OCI-LY7 (cell line): Measurements from ENCODE around the gene TAF13. TPM values are rescaled to one million over a fixed set of nuclear protein-coding genes. Genes with fewer than 3 reads are reported as not detected.

ENCODE experiments used
- BruUV-seq: library from RNA; stranded (reverse); fragments of 400-500 nt; replicated peaks from 2 replicates; lab custom pipeline; 2021; lab: Mats Ljungman, UMichigan
- CTCF ChIA-PET: fragments of 300-600 bp; sonication (Branson Sonifier 250); formaldehyde crosslinking; loops from one replicate; lab custom pipeline; 2022; ENCODE audit warnings: antibody characterized with exemption; ENCODE audit not compliant: unreplicated experiment; lab: Charles Lee
- POLR2A ChIA-PET: fragments of 300-600 bp; sonication (Branson Sonifier 250); formaldehyde crosslinking; loops from one replicate; lab custom pipeline; 2022; ENCODE audit warnings: antibody characterized with exemption; lab: Charles Lee
- DNase-seq: peaks from one replicate; pipeline ENCODE4 v3.0.0-alpha.2; 2015; ENCODE audit warnings: low spot score
- H2AFZ ChIP-seq: fragments of 200-600 bp; sonication (generic), shearing (Covaris generic); 2 replicates; pipeline ENCODE4 v1.6.1; 2014; ENCODE audit warnings: mild to moderate bottlenecking, antibody characterized with exemption, low read length, moderate library complexity
- H3K27ac ChIP-seq: fragments of 200-600 bp; sonication (generic); 2 replicates; pipeline ENCODE4 v1.5.1; 2014; ENCODE audit warnings: mixed run types, low read depth, mild to moderate bottlenecking, moderate library complexity, low read length, inconsistent platforms; ENCODE audit not compliant: poor library complexity, severe bottlenecking
- H3K36me3 ChIP-seq: fragments of 200-600 bp; sonication (generic); 2 replicates; pipeline ENCODE4 v1.6.1; 2014; ENCODE audit warnings: mild to moderate bottlenecking, antibody characterized with exemption, low read length, moderate library complexity, mixed read lengths; ENCODE audit not compliant: insufficient read depth
- H3K4me1 ChIP-seq: fragments of 200-600 bp; sonication (generic); 2 replicates; pipeline ENCODE4 v1.5.1; 2014; ENCODE audit warnings: mild to moderate bottlenecking, low read length; ENCODE audit not compliant: insufficient read depth, poor library complexity, severe bottlenecking
- H3K4me2 ChIP-seq: fragments of 200-600 bp; sonication (generic); 2 replicates; pipeline ENCODE4 v1.6.1; 2014; ENCODE audit warnings: mild to moderate bottlenecking, low read length
- H3K4me3 ChIP-seq: fragments of 200-600 bp; sonication (generic); 2 replicates; pipeline ENCODE4 v1.5.1; 2014; ENCODE audit warnings: mild to moderate bottlenecking, low read depth, low read length; ENCODE audit not compliant: poor library complexity, severe bottlenecking
- H3K79me2 ChIP-seq: fragments of 200-600 bp; sonication (generic); 2 replicates; pipeline ENCODE4 v1.6.1; 2016; ENCODE audit warnings: low read depth, mild to moderate bottlenecking, low read length, moderate library complexity, mixed read lengths; ENCODE audit not compliant: insufficient read depth
- H3K9me2 ChIP-seq: fragments of 200-600 bp; sonication (generic); 2 replicates; pipeline ENCODE4 v1.6.1; 2016; ENCODE audit warnings: mild to moderate bottlenecking, low read length, mixed read lengths; ENCODE audit not compliant: insufficient read depth
- H3K9me3 ChIP-seq: fragments of 200-600 bp; sonication (generic); 2 replicates; pipeline ENCODE4 v1.6.1; 2014; ENCODE audit warnings: mild to moderate bottlenecking, mixed run types, low read length, mixed read lengths
- H4K20me1 ChIP-seq: fragments of 200-600 bp; sonication (generic); 2 replicates; pipeline ENCODE4 v1.6.1; 2014; ENCODE audit warnings: mild to moderate bottlenecking, antibody characterized with exemption, low read length, moderate library complexity, mixed read lengths; ENCODE audit not compliant: insufficient read depth
- CTCF ChIP-seq: fragments of 200-600 bp; sonication (generic); conservative IDR thresholded peaks from 2 replicates; pipeline ENCODE4 v1.5.1; 2014; ENCODE audit warnings: mild to moderate bottlenecking, antibody characterized with exemption, low read length, moderate library complexity, mixed read lengths
- EZH2phosphoT487 ChIP-seq: fragments of 200-600 bp; sonication (generic); IDR thresholded peaks from 2 replicates; pipeline ENCODE4 v1.6.1; 2018; ENCODE audit warnings: low read depth, borderline replicate concordance, mild to moderate bottlenecking, mixed run types, antibody characterized with exemption, low read length, moderate library complexity, mixed read lengths
- intact Hi-C: fragments of 100-400 bp; cut with micrococcal nuclease; formaldehyde crosslinking; loops from one replicate; pipeline ENCODE4 v1.10.0; 2022; ENCODE audit not compliant: unreplicated experiment
- total RNA-seq, 2 experiments: library from RNA; depleted of rRNA in 1 of 2; stranded (reverse); fragments of >200 nt in 1 of 2; shearing (Covaris generic) in 1 of 2; gene quantifications; 2 replicates each; pipeline ENCODE4 v1.2.3, GENCODE V29; 2014 to 2022

TAF13 gene
- total RNA-seq, 2 experiments from 2014 or later = 8.3 to 27.2 TPM

GRCh38 chr1:109084563-109085517 lies 9.0 kb upstream of the TAF13 start:
- CTCF ChIA-PET = no interaction called here
- H3K4me2 ChIP-seq = no peak overlapping the region

GRCh38 chr1:109083923-109084322 lies 8.1 kb upstream of the TAF13 start:
- TF ChIP-seq EZH2phosphoT487 (no peak), CTCF (no peak)
- Histone ChIP-seq H3K4me3 (no peak overlapping the region), H3K9me2 (no peaks in the 10 kb centered on the region), H3K4me2 (no peak overlapping the region), H3K27ac (no peak overlapping the region), H3K9me3 (no peaks in the 10 kb centered on the region), H3K36me3 (no peaks in the 10 kb centered on the region), H3K4me1 (peaks cover 1% of the 10 kb centered on the region), H2AFZ (no peak overlapping the region), H3K79me2 (no peaks in the 10 kb centered on the region), H4K20me1 (no peaks in the 10 kb centered on the region)
- BruUV-seq = no TSS peak
- DNase-seq = no peak
- ChIA-PET POLR2A (interaction anchor here (0.7 to 1.0 kb wide), 3 partner anchors 12 to 112 kb away, joined by 3 to 4 read pairs (median 3); no protein-coding TSS in a partner anchor), CTCF (no interaction called here)
- intact Hi-C loops = no loop called here

More at GRCh38 chr1:109084563-109085517, 9.0 kb upstream of the TAF13 start:
- BruUV-seq = no TSS peak
- Histone ChIP-seq H4K20me1 (no peaks in the 10 kb centered on the region), H3K27ac (no peak overlapping the region), H3K4me1 (peaks cover 3% of the 10 kb centered on the region), H3K4me3 (no peak overlapping the region), H3K9me2 (no peaks in the 10 kb centered on the region), H3K9me3 (no peaks in the 10 kb centered on the region), H3K36me3 (no peaks in the 10 kb centered on the region), H2AFZ (no peak overlapping the region), H3K79me2 (no peaks in the 10 kb centered on the region)
- TF ChIP-seq CTCF (no peak), EZH2phosphoT487 (no peak)
- DNase-seq = no peak
- POLR2A ChIA-PET = interaction anchor here (0.7 to 1.0 kb wide), 3 partner anchors 9 to 132 kb away, joined by 3 to 4 read pairs (median 3); partner anchors contain the start of gene TAF13
- intact Hi-C loops = no loop called here

GRCh38 chr1:109083501-109083900 lies 7.7 kb upstream of the TAF13 start:
- CTCF ChIA-PET = no interaction called here
- H3K36me3 ChIP-seq = no peaks in the 10 kb centered on the region
- H3K4me2 ChIP-seq = no peak overlapping the region
- BruUV-seq = no TSS peak
- H2AFZ ChIP-seq = no peak overlapping the region
- H3K27ac ChIP-seq = no peak overlapping the region
- intact Hi-C loops = no loop called here
- no peak overlapping the region for H3K4me3 ChIP-seq
- H3K4me1 ChIP-seq = peaks cover 1% of the 10 kb centered on the region
- TF ChIP-seq EZH2phosphoT487 (no peak), CTCF (no peak)
- POLR2A ChIA-PET = interaction anchor here (0.7 to 1.0 kb wide), 3 partner anchors 13 to 112 kb away, joined by 3 to 4 read pairs (median 3); no protein-coding TSS in a partner anchor
- DNase-seq = no peak
- H3K79me2 ChIP-seq = no peaks in the 10 kb centered on the region
- no peaks in the 10 kb centered on the region for H3K9me3 ChIP-seq
- H3K9me2 ChIP-seq = no peaks in the 10 kb centered on the region
- H4K20me1 ChIP-seq = no peaks in the 10 kb centered on the region
